SIG-M5 treated with dmso at 0.1 percent for 504 hours (cell line): ENCODE data around the gene KIF23.

ENCODE experiments used
- DNase-seq: peaks from one replicate; lab custom pipeline; 2025; ENCODE audit not compliant: unreplicated experiment; lab: John Stamatoyannopoulos, UW

The KIF23 gene

DNA sequence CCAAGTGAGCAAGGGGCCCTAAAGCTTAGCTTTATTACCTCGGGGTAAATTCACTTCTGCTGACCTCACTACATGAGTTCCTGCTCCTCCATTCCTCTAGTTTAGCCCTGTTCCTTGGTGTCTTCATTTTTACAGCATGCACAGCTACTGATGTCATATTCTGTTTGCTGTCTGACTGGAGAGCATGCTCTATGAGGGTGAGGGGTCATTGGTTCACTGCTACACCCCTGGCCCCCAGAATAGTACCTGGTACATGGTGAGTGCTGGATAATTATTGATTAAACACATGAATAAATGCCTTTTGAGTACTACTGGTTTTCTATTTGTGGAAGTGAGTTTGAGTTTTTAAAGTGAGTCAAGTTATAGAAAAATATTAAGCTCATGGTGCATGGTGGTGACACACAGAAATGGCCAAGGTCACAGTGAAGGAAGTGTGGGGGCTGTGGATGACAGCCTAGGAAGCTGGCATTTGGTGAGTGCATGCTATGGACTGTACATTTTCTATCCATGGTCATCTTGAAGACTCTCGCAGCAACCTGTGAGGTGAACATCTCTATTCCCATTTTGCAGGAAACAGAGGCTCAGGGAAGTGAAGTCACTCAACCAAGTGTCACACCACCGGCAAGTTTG is 72.4 kb downstream of the KIF23 start:
- no peak for DNase-seq

DNA sequence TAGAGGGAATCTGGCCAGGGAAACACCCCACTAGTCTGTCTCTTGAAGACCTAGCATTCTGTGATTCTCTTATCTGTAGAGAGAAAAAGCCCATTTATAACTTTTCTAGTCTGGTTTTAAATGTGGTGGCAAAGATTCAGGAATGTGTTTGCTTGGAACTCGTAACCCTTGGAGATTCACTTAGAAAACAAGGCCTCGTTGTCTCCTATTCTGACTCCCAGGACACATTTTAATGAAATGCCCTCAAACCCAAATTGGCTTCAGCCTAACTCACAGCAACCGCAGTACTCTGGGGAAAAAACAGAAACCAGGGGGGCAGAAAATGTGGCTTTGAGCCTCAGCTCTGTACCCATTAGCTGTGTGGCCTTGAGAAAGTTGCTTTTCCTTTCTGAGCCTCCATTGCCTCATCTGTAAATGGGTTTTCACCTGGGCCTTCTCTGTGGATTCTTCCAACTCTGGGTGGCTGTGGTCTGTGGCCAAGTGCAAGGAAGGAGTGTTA is 75.0 kb downstream of the KIF23 start:
- no peak for DNase-seq

DNA sequence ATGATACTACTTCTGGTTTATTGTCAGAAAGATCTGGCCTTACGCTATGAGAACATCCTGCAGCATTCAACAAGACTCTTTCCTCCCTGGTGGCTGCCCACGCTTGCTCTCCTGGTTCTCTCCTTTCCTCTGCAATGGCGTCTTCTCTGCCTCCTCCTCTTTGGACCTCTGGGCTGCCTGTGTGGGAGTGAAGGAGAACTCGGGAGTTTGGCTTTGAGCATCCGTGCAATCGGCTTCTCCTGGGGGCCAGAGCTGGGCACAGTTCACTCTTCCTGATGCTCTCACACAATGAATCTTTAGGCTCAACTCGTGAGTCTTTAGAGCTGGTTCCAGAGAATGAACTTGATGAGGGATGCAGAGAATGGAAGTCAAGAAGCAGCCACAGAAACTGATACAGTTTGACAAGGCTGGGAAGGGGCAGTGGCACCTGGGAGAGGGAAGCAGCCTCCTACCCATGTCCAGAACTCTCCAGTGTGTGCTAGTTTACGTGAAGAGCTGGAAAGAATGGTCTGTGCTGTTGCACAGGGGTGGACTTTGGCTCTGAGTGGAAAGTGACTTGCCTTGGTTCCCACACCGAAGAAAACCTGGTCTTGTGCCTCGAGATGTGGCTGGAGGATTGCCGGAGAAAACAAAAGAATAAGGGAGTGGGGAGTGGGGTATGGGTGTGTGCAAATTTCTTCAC is 76.3 kb downstream of the KIF23 start:
- DNase-seq, result no peak

DNA sequence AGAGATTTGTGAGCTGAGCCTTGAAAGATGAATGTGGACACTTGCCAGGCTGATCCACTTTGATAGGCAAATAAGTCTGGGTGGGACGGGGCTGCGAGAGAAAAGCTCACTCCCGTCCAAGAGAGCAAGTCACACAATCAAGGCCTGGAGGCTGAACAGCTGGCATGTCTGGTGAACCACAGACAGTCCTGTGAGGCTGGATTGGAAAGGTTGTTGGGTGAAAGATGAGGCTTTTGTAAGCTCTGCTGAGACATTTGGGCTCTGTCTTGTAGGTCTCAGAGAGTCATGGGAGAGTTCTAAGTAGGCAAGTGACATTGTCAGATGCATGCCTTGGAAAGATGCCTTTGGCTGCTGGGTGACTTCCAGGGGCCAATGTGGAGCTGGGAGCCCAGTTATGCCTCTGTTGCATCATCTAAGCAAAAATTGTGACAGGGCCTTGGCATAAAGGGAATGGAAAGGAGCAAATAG is 76.9 kb downstream of the KIF23 start:
- no peak for DNase-seq

DNA sequence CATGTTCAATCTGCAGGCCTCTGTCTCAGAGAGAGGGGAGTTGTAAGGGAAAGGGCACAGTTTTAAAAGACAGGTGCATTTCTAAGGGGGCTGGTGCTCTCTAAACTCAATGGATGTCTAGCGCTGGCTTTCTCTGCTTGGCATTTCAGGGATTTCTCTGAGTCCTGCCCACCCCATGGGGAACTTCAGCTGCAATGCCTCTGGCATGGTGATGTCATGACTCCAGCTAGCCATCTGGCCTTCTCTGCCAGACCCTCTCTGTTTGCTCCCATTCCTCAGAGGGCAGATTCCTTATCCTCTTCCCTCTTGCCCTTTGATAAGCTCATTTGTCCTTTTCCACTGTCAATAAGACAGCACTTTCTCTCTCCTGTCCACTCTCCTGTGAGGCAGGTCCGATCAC is 79.3 kb downstream of the KIF23 start:
- DNase-seq, result no peak

DNA sequence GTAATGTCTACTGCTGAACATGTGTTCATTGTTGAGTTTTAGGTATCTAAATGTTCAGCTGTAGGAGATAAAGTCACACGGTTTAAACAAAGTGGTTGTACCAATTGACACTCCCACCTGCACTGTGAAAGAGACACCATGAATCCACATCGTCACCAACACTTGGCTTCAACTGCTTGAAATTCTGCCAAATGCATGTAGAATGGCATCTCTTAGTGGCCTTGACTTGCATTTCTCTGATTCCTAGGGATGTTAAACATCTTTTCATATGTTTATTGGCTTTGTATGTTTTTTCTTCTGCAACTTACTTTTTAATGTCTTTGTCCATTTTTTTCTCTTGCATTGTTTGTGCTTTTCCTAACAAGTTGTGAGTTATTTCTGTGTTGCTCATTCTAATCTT is 81.9 kb downstream of the KIF23 start:
- no peak for DNase-seq

DNA sequence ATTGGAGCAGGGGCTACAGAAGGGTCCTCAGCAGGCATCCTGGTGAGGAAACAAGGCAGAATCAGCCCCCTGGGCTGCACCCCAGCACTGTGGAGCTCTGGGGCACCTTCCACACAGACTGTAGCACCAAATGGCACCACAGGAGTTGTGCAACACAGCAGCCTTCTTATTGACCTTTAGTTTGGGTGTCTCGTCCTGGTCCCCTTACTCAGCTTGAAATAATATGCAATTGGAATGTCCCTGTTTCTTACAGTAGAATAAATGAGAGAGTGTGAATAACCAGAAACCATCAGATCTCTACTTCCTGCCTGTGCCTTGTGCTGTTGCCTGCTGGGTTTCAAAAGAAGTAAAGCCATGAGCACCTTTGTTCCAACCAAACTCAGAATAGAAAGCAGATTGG is 82.9 kb downstream of the KIF23 start:
- DNase-seq, result no peak

DNA sequence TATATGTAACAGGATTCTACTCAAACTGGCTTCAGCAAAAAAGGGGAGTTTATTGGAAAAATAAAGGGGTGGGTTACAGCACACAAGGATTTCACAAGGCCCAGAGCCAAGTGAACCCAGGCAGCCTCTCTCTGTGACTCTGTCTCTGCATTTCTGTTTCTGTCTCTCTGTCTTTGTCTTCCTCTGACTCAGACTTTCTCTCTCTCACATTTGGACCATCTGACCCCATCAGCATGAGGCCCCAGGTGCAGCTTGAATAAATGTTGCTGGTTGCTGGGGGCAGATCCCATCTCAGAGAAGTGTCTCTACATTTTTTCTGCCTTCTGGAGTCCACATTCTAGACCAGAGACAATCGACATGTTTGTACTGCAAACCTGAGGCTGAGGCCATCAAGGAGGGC is 83.5 kb downstream of the KIF23 start:
- DNase-seq, result no peak
